GM12873 (cell line): ENCODE results near the gene ITPK1.

Source experiments
- CTCF ChIP-seq: IDR thresholded peaks from 2 replicates; pipeline ENCODE4 v1.5.1; 2012; ENCODE audit warnings: low read depth, mild to moderate bottlenecking, moderate library complexity, low read length, control low read depth; ENCODE audit not compliant: insufficient read depth; ENCODE audit errors: missing control alignments

ITPK1 gene

GRCh38 chr14:93037351-93037750 is 78.4 kb downstream of the ITPK1 start:
- no peak for TF ChIP-seq CTCF

GRCh38 chr14:93036652-93037345 is 78.9 kb downstream of the ITPK1 start:
- no peak for TF ChIP-seq CTCF

GRCh38 chr14:93035917-93036651 is 79.6 kb downstream of the ITPK1 start:
- no peak for TF ChIP-seq CTCF

GRCh38 chr14:93035585-93035916 is 80.2 kb downstream of the ITPK1 start:
- TF ChIP-seq CTCF, result no peak

GRCh38 chr14:93034671-93034994 is 81.1 kb downstream of the ITPK1 start:
- no peak for TF ChIP-seq CTCF

- peak; percentile 81 for TF ChIP-seq CTCF
Measured at GRCh38 chr14:93033983-93034670, 81.6 kb downstream of the ITPK1 start.
